HUES48 (cell line): ENCODE measurements around the gene CPT1B.

Source experiments
- H3K27ac ChIP-seq: one replicate; pipeline ENCODE4 v1.7.0; 2013; ENCODE audit warnings: low read depth, low read length, inconsistent platforms
- H3K27me3 ChIP-seq: 2 replicates; pipeline ENCODE4 v1.6.1; 2013; ENCODE audit warnings: mild to moderate bottlenecking, low read length; ENCODE audit not compliant: control insufficient read depth, insufficient read depth
- H3K36me3 ChIP-seq: 2 replicates; pipeline ENCODE4 v1.6.1; 2013; ENCODE audit warnings: low read length; ENCODE audit not compliant: control insufficient read depth, insufficient read depth
- H3K4me1 ChIP-seq: 2 replicates; pipeline ENCODE4 v1.6.1; 2013; ENCODE audit warnings: mild to moderate bottlenecking, low read length; ENCODE audit not compliant: control insufficient read depth, insufficient read depth
- H3K4me3 ChIP-seq: 2 replicates; pipeline ENCODE4 v1.5.1; 2013; ENCODE audit warnings: mild to moderate bottlenecking, low read depth, low read length
- H3K9ac ChIP-seq: 2 replicates; pipeline ENCODE4 v1.6.1; 2013; ENCODE audit warnings: mild to moderate bottlenecking, low read depth, low read length, moderate library complexity
- H3K9me3 ChIP-seq: 2 replicates; pipeline ENCODE4 v1.6.1; 2013; ENCODE audit warnings: low read length; ENCODE audit not compliant: control insufficient read depth, insufficient read depth

The CPT1B gene

DNA sequence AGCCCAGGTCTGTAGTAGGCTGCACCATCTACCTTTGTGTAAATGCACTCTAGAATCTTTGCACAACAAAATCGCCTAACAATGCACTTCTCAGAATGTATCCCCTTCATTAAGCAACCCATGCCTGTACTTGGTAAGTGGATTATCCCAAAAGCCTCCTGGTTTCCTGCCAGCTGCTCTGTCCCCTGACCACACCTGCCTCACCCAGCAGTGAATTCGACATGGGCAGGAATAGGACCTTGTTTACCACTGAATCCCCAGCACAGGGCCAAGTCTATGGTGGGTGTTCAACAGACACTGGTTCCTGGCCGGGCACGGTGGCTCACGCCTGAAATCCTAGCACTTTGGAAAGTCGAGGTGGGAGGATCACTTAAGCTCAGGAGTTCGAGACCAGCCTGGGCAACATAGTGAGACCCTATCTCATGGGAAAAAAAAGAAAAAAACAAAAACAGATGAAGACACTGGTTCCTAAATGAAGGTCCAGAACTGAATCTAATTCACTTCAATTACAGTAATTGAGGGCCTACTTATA lies 10.4 kb downstream of the CPT1B start:
- Histone ChIP-seq H3K27me3 (peaks cover 7% of the 10 kb centered on the region; the same call in 1 of the 2 replicates), H3K9me3 (no peaks in the 10 kb centered on the region), H3K4me3 (no peak overlapping the region), H3K9ac (no peak overlapping the region), H3K4me1 (no peaks in the 10 kb centered on the region), H3K36me3 (peaks cover 51% of the 10 kb centered on the region), H3K27ac (no peak overlapping the region)

DNA sequence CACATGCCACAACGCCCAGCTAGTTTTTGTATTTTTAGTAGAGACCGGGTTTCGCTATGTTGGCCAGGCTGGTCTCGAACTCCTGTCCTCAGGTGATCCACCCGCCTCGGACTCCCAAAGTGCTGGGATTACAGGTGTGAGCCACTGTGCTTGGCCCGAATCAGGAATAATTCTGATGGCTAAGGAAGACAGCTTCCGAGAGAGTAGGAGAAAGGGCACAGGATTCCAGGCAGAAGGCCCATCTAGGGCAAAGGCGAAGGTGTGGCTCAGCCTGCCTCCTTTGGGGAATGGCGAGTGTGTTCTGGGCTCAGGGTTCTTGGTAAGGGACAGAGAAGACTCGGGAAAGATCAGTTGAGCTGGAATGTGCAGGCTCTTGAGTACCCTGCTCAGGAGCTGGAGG lies 13.9 kb downstream of the CPT1B start:
- Histone ChIP-seq H3K4me1 (no peaks in the 10 kb centered on the region), H3K27ac (no peak overlapping the region), H3K4me3 (no peak overlapping the region), H3K9me3 (no peaks in the 10 kb centered on the region), H3K36me3 (peaks cover 16% of the 10 kb centered on the region), H3K9ac (no peak overlapping the region), H3K27me3 (peaks cover 7% of the 10 kb centered on the region; the same call in 1 of the 2 replicates)

DNA sequence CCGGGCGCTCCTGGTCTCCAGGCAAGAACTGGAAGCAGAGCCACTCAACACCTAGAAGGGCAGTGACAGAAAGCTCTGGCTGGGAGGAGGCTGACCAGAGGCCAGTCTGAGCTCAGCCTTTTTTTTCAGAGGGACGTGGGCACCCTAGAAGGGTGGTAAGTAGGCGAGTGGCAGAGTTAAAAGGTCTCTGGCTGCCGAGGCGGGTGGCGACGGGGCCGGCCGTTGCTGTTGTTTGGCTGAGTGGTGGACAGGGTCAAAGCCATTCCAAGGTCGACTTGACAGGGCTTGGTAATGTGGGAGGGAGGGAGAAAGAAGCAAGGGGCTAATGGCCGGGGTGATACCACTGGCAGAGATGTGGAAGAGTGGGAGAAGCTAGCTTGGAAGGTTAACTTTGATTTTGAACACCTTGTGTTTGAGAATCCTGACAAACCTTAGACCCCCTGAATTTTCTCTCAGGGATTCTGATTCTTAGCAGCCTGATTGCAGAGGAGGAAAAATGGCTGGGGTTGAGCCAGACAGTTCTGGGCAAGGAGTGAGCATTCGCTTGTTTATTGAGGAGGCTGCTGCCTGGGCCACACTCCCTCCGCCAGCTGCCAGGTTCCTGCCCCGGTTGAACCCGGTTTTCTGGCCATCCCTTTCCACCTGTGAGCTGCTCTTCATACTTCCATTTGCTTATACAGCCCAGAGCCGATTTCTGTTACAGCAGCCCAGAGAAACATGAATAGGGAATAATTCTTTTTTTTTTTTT lies 14.6 kb downstream of the CPT1B start:
- Histone ChIP-seq H3K4me3 (peak overlapping the region; percentile 96), H3K9ac (no peak overlapping the region; the same call in 1 of the 2 replicates)

DNA sequence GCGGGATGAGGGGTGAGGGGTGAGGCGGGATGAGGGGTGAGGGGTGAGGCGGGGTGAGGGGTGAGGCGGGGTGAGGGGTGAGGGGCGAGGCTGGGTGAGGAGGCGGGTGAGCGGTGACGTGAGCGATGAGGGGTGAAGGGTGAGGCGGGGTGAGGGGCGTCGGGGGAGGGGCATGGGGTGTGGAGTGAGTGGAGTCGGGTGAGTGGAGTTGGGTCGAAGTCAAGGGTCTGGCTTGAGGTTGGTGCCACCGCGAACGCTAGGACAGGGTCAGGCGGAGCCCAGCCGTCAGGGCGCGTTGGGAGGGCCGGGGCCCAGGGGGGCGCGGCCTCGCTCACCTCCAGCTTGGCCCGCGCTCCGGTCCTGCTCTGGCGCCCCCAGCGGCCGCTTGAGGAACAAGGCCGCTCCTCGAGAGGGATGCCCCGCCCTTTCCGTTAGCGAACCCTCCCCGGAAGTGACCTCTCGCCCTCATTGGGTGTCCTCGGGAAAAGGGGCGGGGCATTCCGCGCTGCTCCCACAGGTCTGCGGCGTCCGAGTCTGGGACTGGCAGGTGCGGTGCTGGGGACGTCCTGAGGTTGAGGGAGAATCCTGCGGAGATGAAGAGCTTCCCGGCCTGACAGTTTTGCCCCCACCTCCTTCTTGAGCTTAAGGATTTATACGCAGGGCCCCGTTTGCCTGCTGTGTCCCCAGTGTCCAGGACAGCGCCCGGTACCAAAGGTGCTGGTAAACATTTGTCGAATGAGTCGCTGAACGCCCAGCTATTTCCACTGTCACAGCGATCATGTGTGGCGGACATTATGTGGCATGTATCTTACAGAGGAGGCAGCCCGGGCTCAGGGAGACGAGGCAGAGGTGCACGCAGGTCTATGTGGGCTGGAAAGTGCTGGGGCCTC lies 15.5 kb downstream of the CPT1B start, which contains the start of gene SYCE3:
Gene SYCE3 (minus strand): TSS at position 397 of the 890 bp plus-strand sequence. CDS start 6,514 bp downstream, outside the sequence.
- Histone ChIP-seq H3K9ac (no peak within 1 kb of the TSS; the same call in 1 of the 2 replicates), H3K27ac (no peak within 1 kb of the TSS), H3K9me3 (no peaks in the 10 kb centered on the region), H3K4me1 (no peaks in the 10 kb centered on the region), H3K4me3 (peak within 1 kb of the TSS; percentile 96), H3K36me3 (peaks cover 3% of the 10 kb centered on the region; the same call in 1 of the 2 replicates), H3K27me3 (peaks cover 7% of the 10 kb centered on the region; the same call in 1 of the 2 replicates)

More for the DNA sequence above, 14.6 kb downstream of the CPT1B start:
- H3K4me1 ChIP-seq: no peaks in the 10 kb centered on the region
- H3K27me3 ChIP-seq: peaks cover 7% of the 10 kb centered on the region; the same call in 1 of the 2 replicates
- peaks cover 9% of the 10 kb centered on the region for H3K36me3 ChIP-seq
- H3K9me3 ChIP-seq: no peaks in the 10 kb centered on the region
- H3K27ac ChIP-seq: no peak overlapping the region

DNA sequence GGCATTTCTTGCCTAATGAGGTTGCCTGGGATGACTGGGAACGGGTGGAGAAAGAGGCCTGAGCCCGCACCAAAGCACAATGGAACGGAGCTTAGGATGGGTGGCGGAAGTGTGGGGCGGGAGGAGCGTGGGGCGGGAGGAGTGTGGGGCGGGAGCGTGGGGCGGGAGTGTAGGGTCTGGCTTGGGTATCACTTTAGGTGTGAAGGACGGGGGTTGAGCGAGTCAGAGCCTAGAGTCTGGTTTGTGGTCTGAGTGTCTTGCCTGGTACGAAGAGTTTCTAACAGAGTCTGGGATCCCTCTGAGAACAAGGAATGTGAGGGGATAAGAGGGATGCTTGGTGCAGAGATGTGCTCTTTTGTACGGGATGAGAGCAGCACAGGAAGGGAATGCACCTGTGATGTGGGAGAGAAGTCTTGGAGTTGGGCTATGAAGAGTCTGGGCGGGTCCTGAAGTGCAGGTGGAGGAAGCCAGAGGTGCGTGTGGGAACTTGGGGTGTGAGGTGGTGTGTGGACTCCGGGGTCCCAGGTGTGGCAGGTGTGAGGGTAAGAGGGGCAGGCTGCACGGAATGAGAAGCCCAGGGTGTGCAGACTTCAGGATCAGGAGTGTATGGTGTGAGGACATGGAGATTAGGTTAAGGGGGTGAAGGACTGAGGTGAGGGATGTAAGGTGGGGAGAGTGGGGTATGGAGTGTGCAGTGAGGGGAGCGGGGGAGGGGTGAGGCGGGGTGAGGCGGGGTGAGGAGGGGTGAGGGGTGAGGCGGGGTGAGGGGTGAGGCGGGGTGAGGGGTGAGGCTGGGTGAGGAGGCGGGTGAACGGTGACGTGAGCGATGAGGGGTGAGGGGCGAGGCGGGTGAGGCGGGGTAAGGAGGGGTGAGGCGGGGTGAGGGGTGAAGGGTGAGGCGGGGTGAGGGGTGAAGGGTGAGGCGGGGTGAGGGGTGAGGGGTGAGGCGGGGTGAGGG lies 16.5 kb downstream of the CPT1B start:
- no peak overlapping the region for H3K4me3 ChIP-seq
- no peak overlapping the region for H3K9ac ChIP-seq
- no peaks in the 10 kb centered on the region for H3K36me3 ChIP-seq
- H3K27me3 ChIP-seq: peaks cover 7% of the 10 kb centered on the region; the same call in 1 of the 2 replicates
- H3K27ac ChIP-seq: no peak overlapping the region
- H3K4me1 ChIP-seq: no peaks in the 10 kb centered on the region
- no peaks in the 10 kb centered on the region for H3K9me3 ChIP-seq

DNA sequence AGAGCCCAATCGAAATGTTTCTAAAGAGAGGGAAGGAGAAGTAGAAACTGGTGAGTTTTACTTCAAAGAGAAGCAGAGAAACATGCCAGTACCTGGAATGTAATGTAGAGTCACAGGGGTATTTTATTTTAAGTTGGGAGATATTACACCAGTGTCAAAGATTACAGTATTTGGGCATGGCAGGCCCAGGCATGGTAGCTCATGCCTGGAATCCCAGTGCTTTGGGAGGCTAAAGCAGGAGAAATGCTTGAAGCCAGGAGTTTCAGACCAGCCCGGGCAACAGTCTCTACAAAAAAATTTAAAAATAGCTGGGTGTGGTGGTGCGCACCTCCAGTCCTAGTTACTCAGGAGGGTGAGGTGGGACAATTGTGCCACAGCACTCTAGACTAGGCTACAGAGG lies 18.2 kb downstream of the CPT1B start:
- Histone ChIP-seq H3K36me3 (no peaks in the 10 kb centered on the region), H3K4me1 (0 out of 2 replicates have a peak, but pooled peaks cover 3% of the 10 kb centered on the region), H3K27ac (no peak overlapping the region), H3K9ac (no peak overlapping the region), H3K4me3 (no peak overlapping the region), H3K27me3 (peaks cover 7% of the 10 kb centered on the region; the same call in 1 of the 2 replicates), H3K9me3 (no peaks in the 10 kb centered on the region)

DNA sequence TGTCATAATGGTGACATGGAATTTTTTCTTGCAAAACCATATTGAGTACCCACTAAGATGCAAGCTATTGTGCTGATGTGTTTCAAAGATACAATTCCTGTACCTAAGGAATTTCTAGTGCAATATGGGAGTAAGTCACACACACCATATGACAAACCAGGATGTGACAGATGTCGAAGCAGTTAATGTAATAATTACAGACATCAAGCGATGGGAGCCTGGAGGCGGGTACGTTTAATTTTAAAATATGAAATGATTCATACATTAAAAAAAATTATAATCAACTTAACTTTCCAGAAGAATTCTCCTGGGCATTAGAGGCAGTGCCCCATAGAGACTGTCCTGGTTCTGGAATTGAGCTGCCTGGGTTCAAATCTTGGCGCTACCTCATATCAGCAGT lies 21.5 kb downstream of the CPT1B start:
- H3K27me3 ChIP-seq: no peaks in the 10 kb centered on the region
- H3K9me3 ChIP-seq: no peaks in the 10 kb centered on the region
- H3K36me3 ChIP-seq: no peaks in the 10 kb centered on the region
- 0 out of 2 replicates have a peak, but pooled peaks cover 3% of the 10 kb centered on the region for H3K4me1 ChIP-seq
- no peak overlapping the region for H3K27ac ChIP-seq
- H3K9ac ChIP-seq: no peak overlapping the region
- H3K4me3 ChIP-seq: no peak overlapping the region

DNA sequence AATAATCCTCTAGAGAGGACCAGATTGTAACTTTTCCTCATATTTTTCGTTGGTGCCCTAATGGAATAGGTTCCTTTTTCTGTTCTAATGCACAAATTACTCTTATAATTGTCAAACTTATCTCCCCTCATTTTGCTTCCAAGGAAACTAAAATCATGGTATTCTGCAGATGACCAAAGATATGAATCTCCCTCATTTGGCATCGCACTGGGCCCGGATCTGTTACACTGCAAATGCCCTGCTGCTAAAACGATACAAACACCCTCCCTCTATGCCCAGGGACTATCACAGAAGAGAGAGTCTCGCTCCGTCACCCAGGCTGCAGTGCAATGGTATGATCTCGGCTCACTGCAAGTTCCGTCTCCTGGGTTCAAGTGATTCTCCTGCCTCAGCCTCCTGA lies 24.9 kb downstream of the CPT1B start:
- H3K36me3 ChIP-seq: no peaks in the 10 kb centered on the region
- 0 out of 2 replicates have a peak, but pooled peaks cover 3% of the 10 kb centered on the region for H3K4me1 ChIP-seq
- H3K27ac ChIP-seq: no peak overlapping the region
- no peak overlapping the region for H3K4me3 ChIP-seq
- no peak overlapping the region for H3K9ac ChIP-seq
- H3K9me3 ChIP-seq: no peaks in the 10 kb centered on the region
- no peaks in the 10 kb centered on the region for H3K27me3 ChIP-seq

DNA sequence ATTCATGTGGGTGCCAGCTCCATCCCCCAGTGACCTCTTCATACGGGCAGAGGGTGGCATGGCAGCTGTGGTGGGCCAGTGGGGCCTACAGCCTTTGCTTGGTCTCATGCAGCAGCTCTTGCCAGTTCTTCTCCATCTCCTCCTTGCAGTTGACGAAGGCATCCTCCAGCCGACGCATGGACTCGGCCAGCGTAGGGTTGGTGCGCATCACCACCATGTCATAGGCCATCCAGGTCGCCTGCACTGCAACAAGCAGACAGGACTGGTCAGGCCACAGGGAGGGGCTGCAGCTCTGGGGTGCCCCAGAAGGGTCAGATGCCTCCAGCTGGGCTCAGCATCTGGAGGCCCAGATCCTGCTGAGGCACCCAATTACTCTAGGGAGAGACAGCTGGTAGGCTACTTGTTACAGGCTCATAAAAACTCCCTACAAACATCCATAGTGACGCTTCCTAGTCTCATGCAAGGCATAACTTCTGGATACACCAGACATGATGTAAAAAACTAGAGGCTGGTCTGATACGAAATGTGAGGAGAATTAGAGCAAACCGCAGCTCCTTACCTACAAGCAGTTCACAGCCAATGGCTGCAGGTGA lies 27.0 kb downstream of the CPT1B start:
- Histone ChIP-seq H3K27me3 (no peaks in the 10 kb centered on the region), H3K36me3 (no peaks in the 10 kb centered on the region), H3K9me3 (no peaks in the 10 kb centered on the region), H3K4me3 (no peak overlapping the region), H3K27ac (no peak overlapping the region), H3K9ac (no peak overlapping the region), H3K4me1 (0 out of 2 replicates have a peak, but pooled peaks cover 3% of the 10 kb centered on the region)
